SHP77 treated with DMSO at 0.1 percent for 48 hours (cell line): ENCODE measurements around the gene CCDC61.

Experiments
- DNase-seq: peaks from one replicate; lab custom pipeline; 2025; lab: John Stamatoyannopoulos, UW

CCDC61 gene

GRCh38 chr19:46042252-46042883 lies 47.1 kb downstream of the CCDC61 start:
- DNase-seq, result no peak

DNA sequence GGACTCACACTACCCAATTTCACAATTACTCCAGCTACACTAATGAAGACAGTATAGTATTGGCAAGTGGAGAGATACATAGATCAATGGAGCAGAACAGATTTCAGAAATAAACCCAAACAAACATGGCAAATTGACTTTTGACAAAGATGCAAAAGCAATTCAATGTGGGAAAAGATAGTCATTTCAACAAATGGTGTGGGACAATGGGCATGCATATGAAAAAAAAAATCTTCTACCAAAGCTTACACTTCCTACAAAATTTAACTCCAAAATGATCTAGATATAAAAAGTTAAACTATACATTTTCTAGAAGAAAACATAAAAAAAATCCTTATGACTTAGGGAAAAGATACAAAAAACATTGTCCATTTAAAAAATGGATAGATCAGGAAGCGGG lies 48.3 kb downstream of the CCDC61 start:
- DNase-seq, result no peak

DNA sequence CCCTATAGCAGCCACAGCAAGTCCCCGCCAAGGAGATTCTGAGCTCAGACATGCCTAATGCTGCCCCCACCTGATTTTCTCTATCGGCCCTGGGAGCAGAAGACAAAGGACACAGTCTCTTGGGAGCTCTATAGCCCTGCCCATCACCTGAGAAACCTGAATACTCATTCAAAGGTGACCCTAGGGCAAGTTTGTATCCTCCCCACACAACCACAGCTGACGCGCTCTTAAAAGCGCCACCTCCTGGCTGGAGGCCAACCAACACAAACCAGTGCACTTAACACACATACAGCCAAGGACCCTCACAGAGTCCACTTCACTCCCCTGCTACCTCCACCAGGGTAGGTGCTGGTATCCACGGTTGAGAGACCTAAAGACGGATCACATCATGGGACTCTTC lies 54.3 kb downstream of the CCDC61 start:
- no peak for DNase-seq

DNA sequence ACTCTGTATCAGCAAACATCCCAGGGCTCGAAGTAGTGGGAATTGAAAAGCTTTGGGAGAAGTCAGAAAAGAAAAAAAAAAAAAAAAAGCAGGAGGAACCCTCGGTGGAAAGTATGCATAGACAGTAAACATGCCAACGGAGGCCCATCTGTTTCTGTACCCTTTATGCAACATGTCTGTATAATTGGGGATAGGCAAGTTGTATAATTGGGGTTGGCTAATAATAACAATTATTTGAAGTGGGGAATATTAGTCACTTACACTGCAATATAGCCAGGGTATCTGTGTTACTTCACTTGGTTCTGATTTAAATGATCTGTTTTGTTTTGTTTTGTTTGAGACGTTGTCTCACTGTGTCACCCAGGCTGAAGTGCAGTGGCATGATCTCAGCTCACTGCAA lies 57.6 kb downstream of the CCDC61 start:
- DNase-seq, result no peak

- DNase-seq, result no peak
These were observed 61.3 kb downstream of the CCDC61 start for GRCh38 chr19:46056536-46056935.

DNA sequence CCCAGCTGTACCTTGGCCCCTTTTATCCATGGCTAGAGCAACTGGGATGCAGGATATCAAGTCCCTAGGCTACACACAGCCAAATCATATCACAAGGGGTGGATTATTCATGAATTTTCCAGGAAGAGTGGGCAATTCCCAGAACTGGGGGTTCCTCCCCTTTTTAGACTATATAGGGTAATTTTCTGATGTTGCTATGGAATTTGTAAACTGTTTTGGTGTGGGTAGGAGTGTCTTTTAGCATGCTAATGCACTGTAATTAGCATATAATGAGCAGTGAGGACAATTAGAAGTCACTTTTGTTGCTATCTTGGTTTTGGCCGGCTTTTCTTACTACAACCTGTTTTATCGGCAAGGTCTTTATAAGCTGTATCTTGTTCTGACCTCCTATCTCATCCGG lies 63.5 kb downstream of the CCDC61 start:
- no peak for DNase-seq

DNA sequence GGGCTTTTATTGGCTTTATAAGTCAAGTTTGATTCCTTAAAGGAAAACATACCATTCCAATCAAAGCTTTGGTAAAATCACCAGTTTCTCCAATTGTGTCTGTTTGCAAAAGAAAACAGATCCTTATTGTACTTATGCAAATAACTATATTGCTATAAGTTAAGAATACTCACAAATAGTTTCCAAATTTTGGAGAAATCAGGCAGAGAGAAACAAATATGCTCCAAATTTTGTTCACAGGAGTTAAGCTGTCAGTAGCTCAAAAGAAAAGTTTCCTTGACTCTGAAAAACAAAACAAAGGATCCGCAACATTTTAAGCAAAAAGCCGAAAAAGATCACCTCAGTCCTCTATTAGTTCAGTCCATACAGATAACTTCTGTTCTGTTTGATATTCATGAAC lies 64.7 kb downstream of the CCDC61 start:
- no peak for DNase-seq

DNA sequence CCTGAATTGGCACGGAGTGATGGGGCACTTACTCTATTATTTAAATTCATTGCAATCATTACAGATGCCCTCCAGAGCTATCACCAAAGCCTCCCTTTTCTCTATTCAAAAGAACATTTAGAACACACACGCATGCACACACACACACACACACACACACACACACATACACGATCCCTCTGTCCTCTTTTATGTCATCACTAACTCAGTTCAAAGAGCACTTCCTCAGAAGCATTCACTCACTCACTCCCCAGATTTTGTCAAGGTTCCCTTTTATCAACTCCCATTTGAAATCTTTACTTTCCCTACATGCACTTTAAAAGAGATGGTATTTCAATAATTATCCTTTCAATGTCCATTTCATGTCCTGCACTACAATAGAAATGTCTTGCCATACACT lies 67.9 kb downstream of the CCDC61 start:
- DNase-seq, result no peak

DNA sequence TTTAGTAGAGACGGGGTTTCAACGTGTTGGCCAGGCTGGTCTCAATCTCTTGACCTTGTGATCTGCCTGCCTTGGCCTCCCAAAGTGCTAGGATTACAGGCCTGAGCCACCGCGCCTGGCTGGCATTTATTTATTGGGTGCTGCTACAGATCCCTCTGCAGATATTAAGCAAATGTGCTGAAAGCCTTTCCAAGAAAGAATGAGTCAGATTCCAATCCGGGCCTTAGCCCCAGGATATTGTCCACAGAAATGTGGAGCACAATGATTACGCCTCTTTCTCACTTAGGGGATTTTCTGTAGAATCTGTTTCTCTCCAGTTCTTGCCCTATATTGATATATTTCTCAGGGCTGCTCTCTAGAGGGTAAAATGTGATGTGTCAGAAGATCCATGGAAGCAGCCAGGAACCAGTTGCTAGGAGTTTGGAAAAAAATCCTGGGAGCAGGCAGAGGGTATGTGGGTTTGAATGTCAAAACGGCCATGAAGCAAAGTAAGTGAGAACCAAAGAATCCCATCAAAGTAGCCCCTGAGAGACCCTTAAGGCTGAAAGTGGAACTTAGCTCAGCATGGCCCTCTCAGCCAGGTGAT lies 70.3 kb downstream of the CCDC61 start:
- no peak for DNase-seq

DNA sequence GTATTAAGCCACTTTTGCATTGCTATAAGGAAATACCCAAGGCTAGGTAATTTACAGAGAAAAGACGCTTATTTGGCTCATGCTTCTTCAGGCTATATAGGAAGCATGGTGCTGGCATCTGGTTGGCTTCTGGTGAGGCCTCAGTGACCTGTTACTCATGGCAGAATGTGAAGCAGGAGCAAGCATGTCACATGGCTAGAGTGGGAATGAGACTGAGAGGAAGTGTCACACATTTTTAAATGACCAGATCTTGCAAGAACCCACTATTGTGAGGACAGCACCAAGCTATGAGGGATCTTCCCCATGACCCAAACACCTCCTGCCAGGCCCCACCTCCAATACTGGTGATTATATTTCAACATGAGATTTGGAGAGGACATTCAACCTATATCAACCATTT lies 71.2 kb downstream of the CCDC61 start:
- DNase-seq, result no peak

DNA sequence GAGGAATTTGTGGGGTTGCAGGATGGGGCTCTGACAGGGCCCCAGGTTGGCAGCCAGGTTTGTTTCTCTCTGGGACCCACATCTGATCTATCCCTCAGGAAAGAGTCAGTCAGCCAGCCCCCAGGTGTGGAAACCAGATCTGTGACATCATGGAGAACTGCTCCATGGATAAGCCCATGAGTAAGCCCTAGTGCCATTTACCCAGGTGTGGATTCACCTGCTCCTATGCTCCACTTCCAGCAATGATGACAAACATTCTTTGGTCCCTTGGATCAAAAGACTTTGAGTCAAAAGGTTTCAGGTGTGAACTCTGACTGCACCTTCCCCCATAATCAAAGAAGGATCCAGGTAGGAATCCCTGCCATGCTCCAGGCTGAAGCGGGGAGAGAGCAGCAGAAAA lies 72.4 kb downstream of the CCDC61 start:
- no peak for DNase-seq
